ENCODE data around the gene NDUFAF4.
A peak's percentile ranks its signal among the peaks of the same experiment; 100 is the strongest.

The NDUFAF4 gene

DNA sequence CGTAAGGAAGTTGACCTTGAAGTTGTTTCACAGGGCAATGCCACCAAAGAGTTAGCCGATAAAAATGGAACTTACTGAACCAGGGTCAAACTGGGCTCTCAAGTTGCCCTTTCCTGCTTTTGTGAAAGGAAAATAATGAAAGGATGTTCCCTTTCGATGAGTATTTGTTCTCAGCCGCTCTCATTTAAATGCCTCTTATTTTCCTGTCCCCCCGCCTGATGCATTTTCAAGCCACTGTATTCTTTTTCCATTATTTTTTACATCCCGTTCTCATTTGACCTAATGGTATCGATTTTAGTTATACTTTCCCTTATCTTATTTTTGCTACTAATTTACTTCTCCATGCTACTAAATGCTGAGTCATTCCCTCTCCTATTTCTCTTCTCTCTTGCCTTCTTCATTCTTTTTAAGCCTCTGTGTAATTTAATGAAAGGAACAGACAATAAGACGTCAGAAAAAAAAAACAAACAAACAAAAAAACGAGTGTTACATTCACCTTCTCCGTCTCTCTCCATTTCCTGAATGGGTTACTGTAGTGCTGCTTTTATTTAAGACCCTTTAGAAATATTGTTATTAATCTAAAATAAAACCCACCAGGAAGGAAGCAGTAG lies 655 bp upstream of the NDUFAF4 start:
- DNase-seq: no peak

DNA sequence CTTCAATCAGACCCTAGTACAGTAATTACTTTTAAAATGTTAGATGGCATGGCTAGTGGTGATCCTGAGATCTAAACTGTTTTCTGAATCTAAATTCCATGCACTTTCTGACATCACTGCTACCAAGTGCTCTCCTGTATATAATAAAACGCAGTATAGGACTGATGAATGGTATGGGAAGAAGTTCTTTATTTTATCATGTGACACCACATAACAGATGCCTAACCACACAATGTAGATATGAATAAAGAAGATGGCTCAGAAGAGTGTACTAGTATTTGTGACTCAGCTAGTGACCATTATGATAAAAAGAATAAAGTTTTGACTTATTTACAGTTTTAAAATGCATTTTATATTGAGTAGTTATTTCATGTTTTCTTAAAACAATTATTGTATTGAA lies 8.5 kb downstream of the NDUFAF4 start:
- DNase-seq: no peak

- no peak for DNase-seq
These were observed 8.9 kb downstream of the NDUFAF4 start for GRCh38 chr6:96888745-96889144.

- no peak for DNase-seq
These were observed 11.2 kb downstream of the NDUFAF4 start for GRCh38 chr6:96886519-96886918.

DNA sequence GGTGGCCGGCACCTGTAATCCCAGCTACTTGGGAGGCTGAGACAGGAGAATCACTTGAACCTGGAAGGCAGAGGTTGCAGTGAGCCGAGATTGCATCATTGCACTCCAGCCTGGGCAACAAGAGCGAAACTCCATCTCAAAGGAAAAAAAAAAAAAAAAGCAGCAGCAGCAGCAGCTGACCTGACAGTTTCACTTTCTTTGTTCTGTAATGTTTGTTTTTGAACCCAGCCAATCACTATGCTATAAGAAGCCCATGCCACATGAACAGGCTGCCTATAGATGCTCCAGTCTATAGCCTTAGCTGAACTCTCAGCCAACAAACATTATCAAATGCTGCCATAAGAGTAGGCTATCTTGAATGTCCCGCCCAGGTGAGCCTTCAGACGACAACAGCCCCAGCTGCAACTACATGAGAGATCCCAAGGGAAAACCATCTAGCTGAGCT lies 12.5 kb downstream of the NDUFAF4 start:
- peak; percentile 91 for DNase-seq

DNA sequence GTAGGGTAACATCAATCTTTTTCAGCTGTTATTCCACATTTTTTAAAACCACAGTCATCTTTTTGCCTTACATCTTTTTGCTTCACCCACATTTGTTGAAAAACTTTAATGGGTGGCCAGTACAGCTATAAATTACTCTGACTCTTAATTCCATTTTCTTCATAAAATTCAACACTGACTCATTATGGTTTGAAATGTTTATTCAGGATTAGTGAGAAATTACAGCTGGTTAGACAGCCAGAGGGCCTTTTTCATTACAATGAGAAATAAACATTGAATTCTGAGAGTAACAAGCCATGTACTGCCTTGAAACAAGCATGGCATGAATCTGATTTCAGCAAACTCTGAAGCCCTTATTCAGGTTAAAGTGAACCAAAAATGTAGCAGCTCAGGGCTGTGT lies 19.5 kb downstream of the NDUFAF4 start:
- no peak for DNase-seq

DNA sequence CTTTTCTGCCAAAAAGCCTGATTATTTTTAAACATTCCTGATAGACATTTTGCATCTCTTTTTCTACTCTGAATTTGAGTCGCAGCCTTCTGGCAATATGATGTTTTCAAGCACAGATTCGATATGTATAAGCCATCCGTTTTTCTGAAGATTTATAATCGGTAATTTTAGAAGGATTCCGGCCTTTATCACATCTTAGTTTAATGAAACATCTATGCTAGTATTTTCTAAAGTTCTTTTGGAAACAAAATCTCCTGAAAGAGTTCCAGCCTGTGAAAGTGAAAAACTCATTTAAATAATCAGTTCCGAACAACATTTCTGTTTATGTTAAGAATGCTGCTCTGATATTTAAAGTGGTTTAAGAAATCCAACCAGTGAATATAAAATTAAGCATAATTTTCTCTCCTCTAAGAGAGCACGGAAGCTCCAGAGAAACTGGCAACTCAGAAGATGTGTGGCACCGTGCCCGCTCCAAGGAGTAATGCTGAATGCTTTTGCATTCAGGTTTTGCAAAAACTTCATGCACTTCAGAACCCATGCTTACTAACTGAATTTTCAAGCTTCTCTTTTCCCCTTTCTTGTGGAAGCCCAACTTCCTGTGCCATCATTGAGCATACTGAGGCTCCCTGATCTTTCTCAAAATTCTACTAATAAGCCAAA lies 20.7 kb downstream of the NDUFAF4 start:
- no peak for DNase-seq

DNA sequence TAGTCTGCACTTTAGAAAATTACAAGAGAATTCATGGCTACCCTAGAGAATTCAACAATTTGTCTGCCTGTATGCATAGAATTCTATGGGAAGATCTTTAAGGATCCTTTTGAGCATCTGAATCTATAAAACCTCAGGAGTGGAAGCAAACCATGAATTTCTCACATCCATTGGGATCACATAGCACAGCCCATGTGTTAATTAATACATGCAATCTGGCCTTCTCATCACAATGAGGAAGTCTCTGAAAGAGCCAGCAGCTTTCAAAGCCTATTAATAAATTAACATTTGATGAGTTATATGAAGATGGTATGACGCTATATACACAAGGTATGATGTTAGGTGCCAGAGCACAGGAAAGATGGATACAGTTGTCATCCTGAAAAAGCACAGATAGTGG lies 24.7 kb downstream of the NDUFAF4 start:
- DNase-seq: no peak

- no peak for DNase-seq
These were observed 32.7 kb downstream of the NDUFAF4 start for GRCh38 chr6:96865055-96865405.

GRCh38 chr6:96864216-96865054 lies 33.3 kb downstream of the NDUFAF4 start:
- DNase-seq: no peak

- no peak for DNase-seq
These were observed 35.1 kb downstream of the NDUFAF4 start for GRCh38 chr6:96862560-96862959.

DNA sequence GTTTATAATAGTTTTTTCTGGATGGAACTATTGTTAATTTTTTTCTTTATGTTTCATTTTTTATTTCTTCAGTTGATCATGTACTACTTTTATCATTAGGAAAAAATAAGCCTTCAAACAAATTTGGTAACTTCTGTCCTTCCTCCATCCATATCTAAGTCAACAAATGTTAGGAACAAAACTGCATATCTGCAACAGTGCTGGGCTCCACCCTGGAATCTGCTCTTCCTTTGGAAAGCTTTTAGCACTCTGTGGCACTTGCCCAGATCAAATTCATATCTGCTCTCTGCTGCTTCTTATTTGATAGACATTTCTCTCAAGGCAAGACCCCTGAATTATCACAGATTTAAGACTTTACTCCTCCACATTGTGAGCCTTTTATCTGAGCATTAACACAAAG lies 36.1 kb downstream of the NDUFAF4 start:
- DNase-seq: no peak

DNA sequence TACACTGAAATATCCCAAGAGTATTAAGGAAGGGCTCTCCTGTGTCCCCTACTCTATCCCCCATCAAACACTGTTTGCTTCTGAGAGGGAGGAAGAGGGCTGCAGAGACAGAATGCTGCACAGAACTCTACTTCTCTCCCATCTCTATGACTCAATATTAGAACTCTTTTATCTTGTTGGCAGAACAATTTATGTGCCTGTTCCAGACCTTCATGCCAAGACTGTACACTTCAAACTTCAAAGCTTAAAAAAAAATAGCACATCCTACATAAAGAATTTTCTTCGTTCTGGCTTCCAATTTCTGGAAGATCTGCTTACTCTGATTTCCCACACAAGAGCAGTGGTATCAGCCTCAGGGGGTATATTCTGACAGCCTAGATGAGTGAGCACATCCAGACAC lies 40.8 kb downstream of the NDUFAF4 start:
- DNase-seq: no peak

GRCh38 chr6:96853083-96853482 lies 44.6 kb downstream of the NDUFAF4 start:
- no peak for DNase-seq

GRCh38 chr6:96852605-96853004 lies 45.1 kb downstream of the NDUFAF4 start:
- no peak for DNase-seq

- DNase-seq: no peak
These were observed 45.8 kb downstream of the NDUFAF4 start for GRCh38 chr6:96851858-96852257.

DNA sequence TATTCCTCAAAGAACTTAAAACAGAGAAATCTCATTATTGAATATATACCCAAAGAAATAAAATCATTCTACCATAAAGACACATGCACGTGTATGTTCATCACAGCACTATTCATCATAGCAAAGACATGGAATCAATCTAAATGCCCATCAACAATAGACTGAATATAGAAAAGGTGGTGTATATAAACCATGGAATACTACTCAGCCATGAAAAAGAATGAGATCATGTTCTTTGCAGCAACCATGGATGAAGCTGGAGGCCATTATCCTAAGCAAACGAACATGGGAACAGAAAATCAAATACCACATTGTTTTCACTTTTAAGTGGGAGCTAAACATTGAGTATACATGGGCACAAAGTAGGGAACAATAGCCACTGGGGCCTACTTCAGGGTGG lies 48.1 kb downstream of the NDUFAF4 start:
- DNase-seq: no peak

- DNase-seq: no peak
These were observed 53.2 kb downstream of the NDUFAF4 start for GRCh38 chr6:96844530-96844929.

- no peak for DNase-seq
These were observed 56.3 kb downstream of the NDUFAF4 start for GRCh38 chr6:96841345-96841744.
